B cell (primary cell): ENCODE data around the gene TCF25. TPM values are rescaled to one million over a fixed set of nuclear protein-coding genes. Genes with fewer than 3 reads are reported as not detected.

ENCODE experiments used
- ATAC-seq: fragments of 200-7000 bp; cut with Tn5 transposase; one replicate; pipeline ENCODE4 v1.10.0; 2021; ENCODE audit warnings: low read depth, mild to moderate bottlenecking, moderate number of reproducible peaks, moderate library complexity
- CTCF ChIA-PET: fragments of 350-600 bp; sonication (Branson Sonifier 250); formaldehyde crosslinking; loops from one replicate; lab custom pipeline; 2021; ENCODE audit warnings: antibody characterized with exemption, inconsistent platforms; lab: Charles Lee
- POLR2A ChIA-PET: fragments of 350-600 bp; sonication (Branson Sonifier 250); formaldehyde crosslinking; loops from one replicate; lab custom pipeline; 2021; ENCODE audit warnings: antibody characterized with exemption; lab: Charles Lee
- DNase-seq: peaks from one replicate; pipeline ENCODE4 v3.0.0; 2013
- H2AFZ ChIP-seq: 2 replicates; pipeline ENCODE4 v1.6.1; 2012; ENCODE audit warnings: mild to moderate bottlenecking, low read depth, low read length; ENCODE audit not compliant: insufficient read depth, poor library complexity, severe bottlenecking
- H3K27ac ChIP-seq, 2 donors: 1 replicate in 1 of 2; 2 replicates in 1 of 2; pipeline ENCODE4 v1.5.1; 2012 to 2013; ENCODE audit warnings: low read length in 2 of 2, mild to moderate bottlenecking in 2 of 2, moderate library complexity in 1 of 2
- H3K27me3 ChIP-seq, 4 experiments: fragments of 200-600 bp in 1 of 4; sonication (generic) in 1 of 4; replicated peaks in 1 of 4; 1 replicate in 2 of 4; 2 replicates in 2 of 4; pipeline versions ENCODE4 v1.6.1 to v1.7.0; 2013 to 2016; ENCODE audit warnings: low read length in 3 of 4, mild to moderate bottlenecking in 2 of 4, mixed read lengths in 1 of 4, moderate library complexity in 1 of 4; ENCODE audit not compliant: insufficient read depth in 4 of 4, control insufficient read depth in 3 of 4; ENCODE audit errors: control extremely low read depth in 1 of 4
- H3K36me3 ChIP-seq, 2 experiments: replicated peaks in 1 of 2; 1 replicate in 1 of 2; 2 replicates in 1 of 2; pipeline versions ENCODE4 v1.6.1 to v1.7.1; 2013; ENCODE audit warnings: low read length in 1 of 2; ENCODE audit not compliant: insufficient read depth in 2 of 2, control insufficient read depth in 1 of 2; ENCODE audit errors: control extremely low read depth in 1 of 2, extremely low read depth in 1 of 2
- H3K4me1 ChIP-seq, 2 donors: fragments of 200-600 bp in 1 of 2; sonication (generic) in 1 of 2; 1 replicate in 1 of 2; 2 replicates in 1 of 2; pipeline versions ENCODE4 v1.5.1 to v1.6.1; 2013 to 2017; ENCODE audit warnings: low read length in 2 of 2; ENCODE audit not compliant: control insufficient read depth in 2 of 2, insufficient read depth in 2 of 2
- H3K4me2 ChIP-seq: replicated peaks from 2 replicates; pipeline ENCODE3; 2012; ENCODE audit warnings: mild to moderate bottlenecking, low read depth, low read length; ENCODE audit not compliant: poor library complexity, severe bottlenecking
- H3K4me3 ChIP-seq, 5 experiments: fragments of 200-600 bp in 1 of 5; sonication (generic) in 1 of 5; 1 replicate in 3 of 5; 2 replicates in 2 of 5; pipeline versions ENCODE4 v1.5.1 to v1.7.0; 2011 to 2016; ENCODE audit warnings: low read length in 4 of 5, mild to moderate bottlenecking in 4 of 5, low read depth in 2 of 5, control low read depth in 1 of 5, moderate library complexity in 1 of 5; ENCODE audit not compliant: insufficient read depth in 1 of 5; ENCODE audit errors: control extremely low read depth in 1 of 5, extremely low read depth in 1 of 5
- H3K79me2 ChIP-seq: fragments of 200-600 bp; sonication (generic); one replicate; pipeline ENCODE4 v1.6.0; 2016; ENCODE audit warnings: low read length; ENCODE audit not compliant: control insufficient read depth, insufficient read depth
- H3K9ac ChIP-seq: fragments of 200-600 bp; sonication (generic); 2 replicates; pipeline ENCODE4 v1.6.1; 2017; ENCODE audit warnings: mild to moderate bottlenecking, low read length, moderate library complexity
- H3K9me3 ChIP-seq, 3 donors: one replicate each; pipeline versions ENCODE4 v1.6.1 to v1.7.1; 2013; ENCODE audit warnings: low read length in 2 of 3; ENCODE audit not compliant: control insufficient read depth in 2 of 3, insufficient read depth in 1 of 3; ENCODE audit errors: control extremely low read depth in 1 of 3
- H4K20me1 ChIP-seq: 2 replicates; pipeline ENCODE4 v1.6.0; 2012; ENCODE audit warnings: mild to moderate bottlenecking, low read length; ENCODE audit not compliant: insufficient read depth, control insufficient read depth, poor library complexity, severe bottlenecking
- H3K27ac Mint-ChIP-seq: one replicate; pipeline ENCODE4 v1.8.0; 2021; ENCODE audit warnings: mixed read lengths
- H3K27me3 Mint-ChIP-seq: one replicate; pipeline ENCODE4 v1.8.0; 2021; ENCODE audit warnings: mixed read lengths
- H3K4me1 Mint-ChIP-seq: one replicate; pipeline ENCODE4 v1.8.0; 2021; ENCODE audit warnings: mixed read lengths
- H3K4me3 Mint-ChIP-seq: one replicate; pipeline ENCODE4 v1.8.0; 2021; ENCODE audit warnings: mixed read lengths
- H3K9me3 Mint-ChIP-seq: one replicate; pipeline ENCODE4 v1.8.0; 2022; ENCODE audit warnings: mixed read lengths; ENCODE audit not compliant: insufficient read depth
- CTCF ChIP-seq: fragments of 200-600 bp; IDR thresholded peaks from one replicate; pipeline ENCODE4 v1.8.0; 2022; ENCODE audit warnings: antibody characterized with exemption, mild to moderate bottlenecking
- EZH2 ChIP-seq: IDR thresholded peaks from 2 replicates; pipeline ENCODE4 v1.6.1; 2012; ENCODE audit warnings: borderline replicate concordance, low read depth, mild to moderate bottlenecking, moderate library complexity, low read length; ENCODE audit not compliant: insufficient read depth, poor library complexity, severe bottlenecking
- WGBS: methylation state at CpG from one replicate; pipeline ENCODE4 v1.1.5; 2013; ENCODE audit warnings: missing lambda C conversion rate; ENCODE audit not compliant: insufficient coverage; 5-methylcytosine and 5-hydroxymethylcytosine counted together
- intact Hi-C: fragments of 100-400 bp; cut with micrococcal nuclease; formaldehyde crosslinking; loops from one replicate; pipeline ENCODE4 v1.10.0; 2022
- polyA plus RNA-seq: library from polyadenylated mRNA; depleted of rRNA; stranded (reverse); fragments of >200 nt; gene quantifications from 2 replicates; pipeline ENCODE4 v1.2.3, GENCODE V29; 2012
- total RNA-seq, 2 donors: library from RNA; stranded (reverse); fragments of 120-200 nt in 1 of 2; gene quantifications; 1 replicate in 1 of 2; 2 replicates in 1 of 2; pipeline versions ENCODE4 v1.2.3 to v1.2.4, GENCODE V29; 2013 to 2022

The TCF25 gene
- total and polyA plus RNA-seq, 2 donors (not counting 1 experiment from before 2014, with no cell fraction given), result 200 to 444 TPM

- WGBS, result 95% methylated on average over 10 of the region's 14 CpGs
- H3K27ac ChIP-seq, result no peak overlapping the region
- Mint-ChIP-seq H3K4me1 (no peaks in the 10 kb centered on the region), H3K27ac (no peak overlapping the region), H3K27me3 (no peaks in the 10 kb centered on the region), H3K9me3 (no peaks in the 10 kb centered on the region), H3K4me3 (no peak overlapping the region)
- no peak overlapping the region for H3K4me2 ChIP-seq
- CTCF ChIA-PET, result interaction anchor here (0.6 kb wide), 1 partner anchor 22 kb away, joined by 5 read pairs; no protein-coding TSS in a partner anchor
- H3K4me3 ChIP-seq, result no peak overlapping the region
- POLR2A ChIA-PET, result interaction anchor here (0.6 kb wide), 1 partner anchor 11 kb away, joined by 5 read pairs; no protein-coding TSS in a partner anchor
- H3K27me3 ChIP-seq, result no peaks in the 10 kb centered on the region
- H3K4me1 ChIP-seq, result no peaks in the 10 kb centered on the region
- intact Hi-C loops, result no loop called here
- ATAC-seq (no peak), DNase-seq (no peak)
- H2AFZ ChIP-seq, result no peak overlapping the region
- no peak for TF ChIP-seq EZH2
- peaks cover 12 to 77% of the 10 kb centered on the region in 2 experiments for H3K36me3 ChIP-seq
- no peaks in the 10 kb centered on the region for H3K9me3 ChIP-seq
- no peak overlapping the region for H3K9ac ChIP-seq
- peaks cover 47% of the 10 kb centered on the region for H3K79me2 ChIP-seq
- peaks cover 62% of the 10 kb centered on the region for H4K20me1 ChIP-seq
Observed at GRCh38 chr16:89887243-89887642, 13.9 kb downstream of the TCF25 start.

GRCh38 chr16:89890200-89890599 lies 16.8 kb downstream of the TCF25 start:
- DNase-seq (no peak), ATAC-seq (no peak)
- H3K4me1 ChIP-seq, result no peaks in the 10 kb centered on the region
- no peaks in the 10 kb centered on the region for H3K27me3 Mint-ChIP-seq
- WGBS, result 98% methylated on average over 5 of the region's 9 CpGs
- H3K4me1 Mint-ChIP-seq, result no peaks in the 10 kb centered on the region
- no peak overlapping the region for H3K9ac ChIP-seq
- no peak overlapping the region for H3K27ac ChIP-seq
- H3K4me3 Mint-ChIP-seq, result no peak overlapping the region
- H2AFZ ChIP-seq, result no peak overlapping the region
- ChIA-PET POLR2A (no interaction called here), CTCF (no interaction called here)
- H3K4me2 ChIP-seq, result no peak overlapping the region
- H3K27ac Mint-ChIP-seq, result no peak overlapping the region
- H3K4me3 ChIP-seq, result no peak overlapping the region
- H3K27me3 ChIP-seq, result no peaks in the 10 kb centered on the region
- H3K36me3 ChIP-seq, result peaks cover 8 to 76% of the 10 kb centered on the region in 2 experiments
- peaks cover 27% of the 10 kb centered on the region for H3K79me2 ChIP-seq
- H4K20me1 ChIP-seq, result peaks cover 57% of the 10 kb centered on the region
- TF ChIP-seq CTCF (no peak), EZH2 (no peak)
- H3K9me3 Mint-ChIP-seq, result no peaks in the 10 kb centered on the region
- intact Hi-C loops, result no loop called here
- no peaks in the 10 kb centered on the region for H3K9me3 ChIP-seq
